Measurements from ENCODE around the gene PALD1.

The PALD1 gene

DNA sequence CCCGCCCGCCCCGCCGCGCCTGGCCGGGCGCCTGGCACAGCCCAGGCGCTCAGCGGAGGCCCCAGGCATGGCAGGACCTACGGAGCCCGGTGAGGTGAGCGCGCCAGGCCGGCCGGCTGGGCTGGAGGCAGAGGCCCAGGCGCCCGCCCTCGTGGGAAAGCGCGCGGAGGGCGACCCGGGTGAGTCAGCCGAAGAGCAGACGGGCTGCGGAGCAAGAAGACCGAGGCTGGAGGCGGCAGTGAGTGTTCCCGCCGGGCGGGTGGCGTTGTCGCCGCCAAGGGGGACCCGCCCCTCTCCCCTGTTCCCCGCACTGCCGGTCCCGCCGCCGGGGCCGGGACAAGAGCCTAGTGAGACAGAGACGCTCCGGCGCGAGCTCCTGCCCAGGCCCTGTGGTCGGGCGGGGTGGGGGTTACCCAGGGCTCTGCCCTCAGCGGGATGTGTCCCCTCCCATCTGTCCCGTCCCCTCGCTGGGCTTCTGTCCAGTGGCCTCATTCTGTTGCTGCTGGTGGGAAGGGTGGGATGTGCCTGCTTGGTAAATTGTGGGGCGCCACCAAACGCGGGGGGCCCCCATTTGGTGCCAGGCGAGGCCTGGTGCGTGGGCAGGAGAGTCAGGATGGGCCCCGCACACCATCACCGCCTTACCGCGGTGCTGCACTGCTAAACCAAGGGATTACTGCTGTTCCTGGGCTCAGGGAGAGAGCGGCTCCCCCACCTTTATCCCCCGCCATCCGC lies 20.1 kb upstream of the PALD1 start:
- TF ChIP-seq, protein P1, sequence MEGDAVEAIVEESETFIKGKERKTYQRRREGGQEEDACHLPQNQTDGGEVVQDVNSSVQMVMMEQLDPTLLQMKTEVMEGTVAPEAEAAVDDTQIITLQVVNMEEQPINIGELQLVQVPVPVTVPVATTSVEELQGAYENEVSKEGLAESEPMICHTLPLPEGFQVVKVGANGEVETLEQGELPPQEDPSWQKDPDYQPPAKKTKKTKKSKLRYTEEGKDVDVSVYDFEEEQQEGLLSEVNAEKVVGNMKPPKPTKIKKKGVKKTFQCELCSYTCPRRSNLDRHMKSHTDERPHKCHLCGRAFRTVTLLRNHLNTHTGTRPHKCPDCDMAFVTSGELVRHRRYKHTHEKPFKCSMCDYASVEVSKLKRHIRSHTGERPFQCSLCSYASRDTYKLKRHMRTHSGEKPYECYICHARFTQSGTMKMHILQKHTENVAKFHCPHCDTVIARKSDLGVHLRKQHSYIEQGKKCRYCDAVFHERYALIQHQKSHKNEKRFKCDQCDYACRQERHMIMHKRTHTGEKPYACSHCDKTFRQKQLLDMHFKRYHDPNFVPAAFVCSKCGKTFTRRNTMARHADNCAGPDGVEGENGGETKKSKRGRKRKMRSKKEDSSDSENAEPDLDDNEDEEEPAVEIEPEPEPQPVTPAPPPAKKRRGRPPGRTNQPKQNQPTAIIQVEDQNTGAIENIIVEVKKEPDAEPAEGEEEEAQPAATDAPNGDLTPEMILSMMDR (IDR thresholded peaks at IDR 0.05; ENCODE audit: insufficient read depth, missing control alignments) = no peak
- no peak for FAIRE-seq
- DNase-seq (ENCODE audit: insufficient read length, low spot score) = no peak

DNA sequence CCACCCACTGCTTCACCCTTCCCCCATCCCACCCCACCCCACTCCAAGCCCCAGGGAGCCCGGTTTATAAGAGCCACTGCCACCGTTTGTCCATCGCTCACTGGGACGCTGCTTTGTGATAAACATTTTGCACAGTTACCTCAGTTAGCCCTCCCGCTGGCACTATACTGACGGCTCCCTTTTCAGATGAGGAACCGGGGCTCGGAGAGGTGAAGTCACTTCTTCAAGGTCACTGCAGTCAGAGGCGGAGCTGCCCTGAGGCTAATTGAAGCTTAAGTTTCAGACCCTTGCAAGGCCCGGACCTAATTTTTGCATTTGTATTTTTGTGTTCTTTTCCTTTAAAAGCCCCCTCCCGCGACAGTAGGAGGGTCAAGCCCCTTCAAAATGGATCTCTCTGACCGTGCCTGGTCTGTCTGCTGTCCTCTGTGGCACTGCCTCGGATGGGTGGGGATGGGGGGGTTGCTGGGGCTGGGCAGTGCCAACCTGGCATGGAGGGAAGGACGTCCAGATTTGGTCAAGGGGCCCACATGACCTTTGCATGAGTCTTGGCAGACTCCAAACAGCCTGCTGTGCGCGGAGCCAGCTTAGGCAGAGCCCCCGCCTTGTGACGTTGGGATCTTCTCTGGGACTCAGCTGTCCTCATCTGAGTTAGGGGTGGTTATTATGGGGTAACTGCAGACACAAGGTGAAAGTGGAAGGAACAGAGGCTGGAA lies 19.4 kb upstream of the PALD1 start:
- FAIRE-seq = no peak
- TF ChIP-seq, protein P1 (IDR thresholded peaks at IDR 0.05; ENCODE audit: insufficient read depth, missing control alignments) = no peak
- no peak for DNase-seq (ENCODE audit: insufficient read length, low spot score)

DNA sequence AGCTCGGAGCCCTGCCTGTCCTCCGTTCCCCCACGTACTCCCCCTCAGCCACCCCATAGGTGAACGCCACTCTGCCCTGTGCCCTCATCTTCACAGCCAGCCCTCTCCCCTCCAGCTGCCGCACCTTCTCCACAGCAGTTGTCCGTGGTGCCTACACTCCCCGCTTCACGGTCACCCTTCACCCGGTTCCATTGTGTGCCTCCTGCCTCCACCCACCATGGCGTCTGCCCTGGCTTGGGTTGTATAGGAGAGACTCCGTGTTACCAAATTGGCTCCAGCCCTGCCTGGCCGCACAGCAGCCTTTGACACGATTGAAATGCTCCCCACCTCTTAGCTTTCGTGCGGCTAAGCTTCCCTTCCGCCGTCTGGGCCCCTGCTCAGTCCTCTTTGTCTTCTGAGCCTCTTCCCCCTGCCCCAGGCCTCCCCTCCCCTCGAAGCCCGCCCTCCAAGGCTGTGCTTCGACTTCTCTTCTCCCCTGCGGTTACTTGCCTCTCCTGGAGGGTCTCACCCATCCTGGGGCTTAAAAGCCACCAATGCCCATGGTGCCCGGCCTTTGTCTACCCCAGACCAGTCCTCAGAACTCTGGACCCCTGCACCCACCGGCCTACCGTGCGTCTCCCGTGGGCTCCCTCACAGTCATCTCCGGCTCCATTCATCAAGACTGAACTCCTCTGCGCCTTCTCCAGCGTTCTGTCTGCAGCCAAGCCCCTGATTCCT lies 18.6 kb upstream of the PALD1 start:
- FAIRE-seq = no peak
- no peak for DNase-seq (ENCODE audit: insufficient read length, low spot score)
- TF ChIP-seq, protein P1 (IDR thresholded peaks at IDR 0.05; ENCODE audit: insufficient read depth, missing control alignments) = no peak

DNA sequence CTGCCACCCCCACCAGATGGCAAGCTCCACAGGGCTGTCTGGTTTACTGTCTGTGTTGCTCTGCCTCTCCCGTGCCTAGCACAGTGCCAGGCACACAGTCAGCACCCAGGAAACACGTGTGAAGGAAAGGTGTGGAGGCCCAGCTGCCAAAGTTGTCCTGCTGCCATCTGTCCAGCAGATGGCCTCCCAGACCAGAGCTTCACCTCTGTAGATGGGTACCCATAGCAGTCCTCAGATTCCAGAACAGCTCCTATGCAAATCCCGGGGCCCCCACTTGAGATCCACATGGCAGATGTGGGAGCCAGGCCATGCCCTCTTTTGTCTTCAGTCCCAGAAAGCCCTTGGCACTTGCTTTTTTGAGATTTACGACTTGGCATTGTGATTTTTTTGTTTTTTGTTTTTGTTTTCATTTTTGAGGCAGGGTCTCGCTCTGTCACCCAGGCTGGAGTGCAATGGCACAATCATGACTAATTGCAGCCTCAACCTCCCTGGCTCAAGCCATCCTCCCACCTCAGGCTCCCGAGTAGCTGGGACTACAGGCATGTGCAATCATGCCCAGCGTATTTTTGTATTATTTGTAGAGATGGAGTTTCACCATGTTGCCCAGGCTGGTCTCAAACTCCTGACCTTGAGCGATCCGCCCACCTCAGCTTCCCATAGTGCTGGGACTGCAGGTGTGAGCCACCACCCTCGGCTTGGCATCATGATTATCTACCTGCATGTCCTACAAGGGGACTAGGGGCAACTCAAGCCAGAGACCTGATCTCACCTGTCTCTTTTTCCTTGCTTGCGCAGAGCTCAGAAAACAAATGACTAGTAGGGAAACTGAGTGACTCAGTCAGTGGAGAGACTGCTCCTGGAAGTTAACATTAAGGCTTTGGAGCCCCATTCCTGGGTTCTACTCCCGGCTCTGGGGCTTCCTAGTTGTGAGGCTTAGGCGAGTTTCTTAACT lies 16.9 kb upstream of the PALD1 start:
- TF ChIP-seq, protein P1 (IDR thresholded peaks at IDR 0.05; ENCODE audit: insufficient read depth, missing control alignments) = peak; percentile 76
- FAIRE-seq (no peak), DNase-seq (ENCODE audit: insufficient read length, low spot score) (peak; percentile 71)

DNA sequence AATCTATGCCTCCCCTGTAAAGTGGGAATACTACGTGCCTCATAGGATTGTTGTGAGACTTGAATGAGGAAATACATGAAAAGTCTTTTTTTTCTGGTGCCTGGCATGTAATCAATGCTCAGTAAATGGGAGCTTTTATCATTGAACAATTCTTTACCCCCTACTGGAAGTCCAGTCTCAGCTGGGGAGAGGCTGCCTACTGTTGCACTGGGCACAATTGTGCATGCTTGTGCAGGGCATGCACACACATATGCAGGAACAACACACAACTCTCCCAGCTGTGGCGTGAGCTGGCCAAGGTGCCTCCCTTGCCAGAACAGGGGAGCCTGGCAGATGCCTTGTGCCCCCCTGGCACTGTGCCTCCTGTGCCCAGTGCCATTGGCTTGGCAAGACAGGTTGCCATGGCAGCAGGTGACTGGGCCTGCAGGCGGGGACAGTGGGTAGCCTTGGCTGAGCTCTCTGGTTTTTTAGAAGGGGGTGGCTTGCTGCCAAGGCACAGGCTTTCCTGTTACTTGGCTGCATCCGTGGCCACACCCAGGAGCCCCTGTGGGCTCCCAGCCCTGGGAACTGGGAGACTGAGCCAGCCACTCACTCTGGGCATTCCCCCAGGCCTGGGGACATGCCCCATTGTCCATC lies 16.1 kb upstream of the PALD1 start:
- no peak for DNase-seq (ENCODE audit: insufficient read length, low spot score)
- FAIRE-seq = no peak
- TF ChIP-seq, protein P1 (IDR thresholded peaks at IDR 0.05; ENCODE audit: insufficient read depth, missing control alignments) = no peak

DNA sequence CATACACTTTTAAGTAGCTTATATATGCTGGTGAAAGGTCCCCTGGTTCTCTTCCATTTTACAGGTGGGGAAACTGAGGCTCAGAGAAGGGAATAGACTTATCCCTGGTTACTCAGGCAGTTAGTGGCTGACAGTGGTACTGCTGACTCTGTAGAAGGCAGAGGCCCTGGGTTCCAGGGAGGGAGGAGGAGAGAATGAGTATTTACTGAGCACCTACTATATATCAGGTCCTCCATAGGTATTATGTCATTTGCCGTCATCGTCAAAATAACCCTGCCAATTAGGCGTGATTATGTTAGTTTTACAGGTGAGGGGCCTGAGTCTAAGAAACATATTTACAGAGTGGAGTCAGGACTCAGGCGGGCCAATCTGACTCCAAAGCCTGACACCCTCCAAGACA lies 13.3 kb upstream of the PALD1 start:
- TF ChIP-seq, protein P1 (IDR thresholded peaks at IDR 0.05; ENCODE audit: insufficient read depth, missing control alignments) = no peak
- FAIRE-seq (no peak), DNase-seq (ENCODE audit: insufficient read length, low spot score) (no peak)

Measured in D721Med (cell line).